ENCODE data around the gene SKP1. TPM values are rescaled to one million over a fixed set of nuclear protein-coding genes. Genes with fewer than 3 reads are reported as not detected.

SKP1 gene
- total and polyA plus RNA-seq, 9 of the 15 experiments (the other 6 are each of a cell fraction or from before 2014, with no cell fraction given), result 301 to 2,109 (median 639) TPM

DNA sequence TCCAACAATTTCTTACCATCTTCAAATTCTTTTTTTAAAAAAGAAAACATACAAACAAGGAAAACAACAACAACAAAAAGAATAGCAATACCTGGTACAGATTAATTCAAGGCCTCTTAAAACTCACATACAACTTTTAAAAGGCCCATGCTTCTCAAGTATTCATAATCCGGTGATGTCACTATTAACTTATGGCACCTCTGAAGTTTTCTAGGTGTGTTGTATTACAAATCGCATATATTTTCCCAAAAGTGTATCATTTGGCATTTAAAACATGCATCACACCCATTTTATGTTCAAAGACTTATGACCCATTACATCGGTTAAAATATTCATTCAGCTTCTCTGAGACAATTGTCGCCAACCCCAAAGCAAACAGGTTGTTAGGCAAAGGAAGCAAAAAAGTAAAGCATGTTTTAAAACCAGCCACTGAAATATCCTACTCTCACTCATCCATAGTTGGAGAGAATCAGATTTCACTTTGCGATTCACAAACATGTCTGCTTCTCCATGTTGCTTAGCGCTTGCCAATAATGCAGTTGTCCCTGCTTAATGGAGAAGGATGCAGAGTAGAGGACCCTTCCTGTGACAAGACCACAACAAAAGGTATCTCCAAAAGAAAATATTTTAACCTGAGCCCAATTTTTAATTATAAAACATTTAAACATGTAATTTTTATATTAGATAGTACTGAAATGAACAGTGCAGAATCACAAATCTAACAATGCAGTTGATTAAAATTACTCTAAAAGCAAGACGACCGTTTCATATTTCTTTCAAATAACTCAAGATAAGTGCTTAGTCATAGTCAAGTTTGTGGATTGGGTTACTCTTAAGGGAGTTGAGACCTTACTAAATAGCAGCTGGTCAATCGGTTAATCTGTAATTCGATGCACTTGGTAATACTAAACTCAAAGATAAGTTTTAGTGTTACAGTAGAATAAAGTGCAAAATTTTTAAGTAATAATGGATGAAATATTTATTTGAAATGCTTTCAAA, 1.6 kb downstream of the SKP1 start:
- FAIRE-seq (peak; percentile 64), ATAC-seq (peak; percentile 33), DNase-seq (ENCODE audit: extremely low read depth in 1 of 4, low spot score in 3 of 4) (peak in 2 of 4 experiments; percentile 27 to 44)
- ChIA-PET POLR2A (interaction anchor here (0.7 to 3.6 kb wide), 15 partner anchors 9 to 473 kb away, joined by 3 to 40 read pairs (median 6); partner anchors contain the start of gene SEC24A), CTCF (ENCODE audit: low intra/inter-chr PET ratio) (no interaction called here)
- Histone ChIP-seq H3K27ac (ENCODE audit: extremely low read depth, low read depth, low read length) (peak overlapping the region; percentile 97), H3K9me3 (replicated peaks; ENCODE audit: control insufficient read depth, insufficient read depth, low read depth, low read length) (no peaks in the 10 kb centered on the region), H3K9me1 (ENCODE audit: control insufficient read depth, insufficient read depth, low read length) (no peaks in the 10 kb centered on the region), H4K20me1 (replicated peaks; ENCODE audit: control insufficient read depth, insufficient read depth, low read length) (peaks cover 19% of the 10 kb centered on the region), H3K4me3 (peak overlapping the region; percentile 98), H3K4me2 (ENCODE audit: insufficient read depth, low read length) (peak overlapping the region; percentile 98), H2AFZ (ENCODE audit: low read depth, low read length) (no peak overlapping the region), H3K36me3 (ENCODE audit: control insufficient read depth, insufficient read depth, low read length) (peaks cover 42% of the 10 kb centered on the region), H3K9ac (ENCODE audit: insufficient read depth in 1 of 2, low read depth in 2 of 2, low read length in 2 of 2) (peak overlapping the region in 1 of 2 experiments; percentile 96; a peak in 3 of 4 replicates), H3K4me1 (replicated peaks in 1 of 2; ENCODE audit: control insufficient read depth in 2 of 2, insufficient read depth in 2 of 2, low read length in 2 of 2) (peaks cover 17 to 18% of the 10 kb centered on the region in 2 experiments), H3K27me3 (ENCODE audit: control insufficient read depth in 2 of 2, insufficient read depth in 2 of 2, low read length in 2 of 2) (no peaks in the 10 kb centered on the region), H3K79me2 (ENCODE audit: control insufficient read depth, insufficient read depth, low read length) (peaks cover 67% of the 10 kb centered on the region)
- 2% methylated on average over 10 of the region's 10 CpGs for WGBS (ENCODE audit: insufficient coverage, low coverage, missing lambda C conversion rate)
- in situ Hi-C loops (cut with MboI) (no loop called here), intact Hi-C loops (cut with micrococcal nuclease) (no loop called here)
- TSS peak; percentile 51 for BruUV-seq (replicated peaks)
- TF ChIP-seq POLR2A (conservative IDR thresholded peaks at IDR 0.05) (no peak), CBX3 (IDR thresholded peaks at IDR 0.05; ENCODE audit: borderline replicate concordance in 1 of 2, low read length in 2 of 2) (no peak), BCOR (IDR thresholded peaks at IDR 0.05) (no peak), SIN3A (IDR thresholded peaks at IDR 0.05; ENCODE audit: borderline replicate concordance in 2 of 2, control insufficient read depth in 1 of 2, low read depth in 2 of 2, low read length in 2 of 2) (no peak), POLR2AphosphoS5 (IDR thresholded peaks at IDR 0.05; ENCODE audit: control insufficient read depth, insufficient read depth, low read depth, low read length) (no peak), WHSC1 (IDR thresholded peaks at IDR 0.05; ENCODE audit: low read length) (no peak), ZNF217 (CRISPR knock-in tag; IDR thresholded peaks at IDR 0.05) (no peak), RBM15 (IDR thresholded peaks at IDR 0.05; ENCODE audit: insufficient read depth, low read length) (no peak), TARDBP (IDR thresholded peaks at IDR 0.05) (no peak), ZNF778 (CRISPR knock-in tag; IDR thresholded peaks at IDR 0.05) (no peak)
- TF ChIP-seq, protein P1, sequence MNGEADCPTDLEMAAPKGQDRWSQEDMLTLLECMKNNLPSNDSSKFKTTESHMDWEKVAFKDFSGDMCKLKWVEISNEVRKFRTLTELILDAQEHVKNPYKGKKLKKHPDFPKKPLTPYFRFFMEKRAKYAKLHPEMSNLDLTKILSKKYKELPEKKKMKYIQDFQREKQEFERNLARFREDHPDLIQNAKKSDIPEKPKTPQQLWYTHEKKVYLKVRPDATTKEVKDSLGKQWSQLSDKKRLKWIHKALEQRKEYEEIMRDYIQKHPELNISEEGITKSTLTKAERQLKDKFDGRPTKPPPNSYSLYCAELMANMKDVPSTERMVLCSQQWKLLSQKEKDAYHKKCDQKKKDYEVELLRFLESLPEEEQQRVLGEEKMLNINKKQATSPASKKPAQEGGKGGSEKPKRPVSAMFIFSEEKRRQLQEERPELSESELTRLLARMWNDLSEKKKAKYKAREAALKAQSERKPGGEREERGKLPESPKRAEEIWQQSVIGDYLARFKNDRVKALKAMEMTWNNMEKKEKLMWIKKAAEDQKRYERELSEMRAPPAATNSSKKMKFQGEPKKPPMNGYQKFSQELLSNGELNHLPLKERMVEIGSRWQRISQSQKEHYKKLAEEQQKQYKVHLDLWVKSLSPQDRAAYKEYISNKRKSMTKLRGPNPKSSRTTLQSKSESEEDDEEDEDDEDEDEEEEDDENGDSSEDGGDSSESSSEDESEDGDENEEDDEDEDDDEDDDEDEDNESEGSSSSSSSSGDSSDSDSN (IDR thresholded peaks at IDR 0.05; ENCODE audit: borderline replicate concordance in 1 of 2, low read depth in 2 of 2, low read length in 2 of 2), result no peak
- TF ChIP-seq, protein P2, sequence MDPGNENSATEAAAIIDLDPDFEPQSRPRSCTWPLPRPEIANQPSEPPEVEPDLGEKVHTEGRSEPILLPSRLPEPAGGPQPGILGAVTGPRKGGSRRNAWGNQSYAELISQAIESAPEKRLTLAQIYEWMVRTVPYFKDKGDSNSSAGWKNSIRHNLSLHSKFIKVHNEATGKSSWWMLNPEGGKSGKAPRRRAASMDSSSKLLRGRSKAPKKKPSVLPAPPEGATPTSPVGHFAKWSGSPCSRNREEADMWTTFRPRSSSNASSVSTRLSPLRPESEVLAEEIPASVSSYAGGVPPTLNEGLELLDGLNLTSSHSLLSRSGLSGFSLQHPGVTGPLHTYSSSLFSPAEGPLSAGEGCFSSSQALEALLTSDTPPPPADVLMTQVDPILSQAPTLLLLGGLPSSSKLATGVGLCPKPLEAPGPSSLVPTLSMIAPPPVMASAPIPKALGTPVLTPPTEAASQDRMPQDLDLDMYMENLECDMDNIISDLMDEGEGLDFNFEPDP (CRISPR knock-in tag; IDR thresholded peaks at IDR 0.05), result no peak

Data from K562 (cell line).